H1 (cell line): ENCODE measurements around the gene FAM83G. TPM values are rescaled to one million over a fixed set of nuclear protein-coding genes. Genes with fewer than 3 reads are reported as not detected.

Source experiments
- SP1 ChIP-seq: IDR thresholded peaks from 2 replicates; pipeline ENCODE4 v1.6.1; 2011; ENCODE audit warnings: low read depth, low read length
- SP4 ChIP-seq: IDR thresholded peaks from 2 replicates; pipeline ENCODE4 v1.6.1; 2012; ENCODE audit warnings: low read length, inconsistent platforms
- USF2 ChIP-seq: IDR thresholded peaks from 2 replicates; pipeline ENCODE4 v1.6.1; 2011; ENCODE audit warnings: low read length, improper control_type of control experiment
- polyA plus RNA-seq, 7 experiments: library from polyadenylated mRNA; depleted of rRNA in 3 of 7; stranded (reverse) in 5 of 7; unstranded in 2 of 7; fragments of >200 nt in 5 of 7; fragments of 200-250 nt in 2 of 7; gene quantifications; 1 replicate in 5 of 7; 2 replicates in 1 of 7; 4 replicates in 1 of 7; pipeline versions ENCODE4 v1.2.1 to v1.2.3, GENCODE V29; 2011 to 2013; ENCODE audit warnings: missing spikeins in 2 of 7, mixed read lengths in 2 of 7
- total RNA-seq: library from RNA; stranded (reverse); fragmentation: NEBNext Ultra II Directional; extraction: Animal tissue kit (Norgen Biotek cat#: 25700); gene quantifications from 2 replicates; pipeline ENCODE4 v1.2.1, GENCODE V29; 2021

The FAM83G gene
- total and polyA plus RNA-seq, 2 of the 8 experiments (the other 6 are each of a cell fraction or from before 2014, with no cell fraction given): 15.4 to 29.0 TPM

GRCh38 chr17:19001907-19002590 lies 2.5 kb downstream of the FAM83G start (continued):
- TF ChIP-seq USF2 (no peak), SP4 (no peak), SP1 (no peak)
